ENCODE data around the gene LRRC75B.
"Not testable (repeated sequence)": the region's sequence is repeated elsewhere in the genome, so short reads cannot be mapped to it uniquely, and the experiment has no call there.

LRRC75B gene, protein sequence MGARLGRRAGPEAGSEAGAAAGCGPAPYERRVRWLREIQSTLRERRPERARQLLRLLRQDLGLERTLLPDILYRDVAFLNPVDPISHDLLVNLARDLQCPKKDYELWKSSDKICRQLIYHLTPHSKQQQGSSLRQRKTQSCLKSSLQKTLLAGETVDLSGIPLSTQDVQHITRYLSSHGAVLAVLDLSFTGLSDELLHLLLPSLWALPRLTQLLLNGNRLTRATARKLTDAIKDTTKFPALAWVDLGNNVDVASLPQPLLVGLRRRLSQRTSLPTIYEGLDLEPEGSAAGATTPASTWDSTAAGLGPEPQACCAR
- 0 to 0.83 (median 0.42) reads per million in 9 experiments for total RNA-seq

DNA sequence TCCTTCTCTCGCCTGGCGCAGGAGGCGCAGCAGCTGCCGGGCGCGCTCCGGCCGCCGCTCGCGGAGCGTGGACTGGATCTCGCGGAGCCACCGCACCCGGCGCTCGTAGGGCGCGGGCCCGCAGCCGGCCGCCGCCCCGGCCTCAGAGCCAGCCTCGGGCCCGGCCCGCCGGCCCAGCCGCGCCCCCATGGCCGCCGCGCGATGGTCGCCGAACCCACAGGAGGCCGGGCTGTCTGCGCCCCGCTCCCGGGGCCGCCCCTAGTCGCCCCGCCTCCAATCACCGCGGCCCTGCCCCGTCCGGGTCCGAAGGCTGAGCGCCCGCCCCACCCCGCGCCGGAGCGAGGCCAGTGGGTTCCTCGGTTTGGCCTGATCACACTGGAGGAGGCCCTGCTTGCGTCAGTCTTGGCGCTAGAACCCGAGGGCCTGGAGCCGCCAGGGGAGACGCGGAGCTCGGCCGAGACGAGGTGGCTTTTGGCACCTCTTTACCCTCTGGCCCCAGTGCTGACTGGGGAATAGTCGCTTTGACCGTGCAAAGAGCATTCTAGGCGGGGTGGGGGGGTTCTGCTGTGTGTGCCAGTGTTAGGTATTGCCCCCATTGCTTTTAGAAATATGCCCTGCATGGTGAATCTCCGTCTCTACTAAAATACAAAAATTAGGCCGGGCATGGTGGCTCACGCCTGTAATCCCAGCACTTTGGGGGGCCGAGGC lies at the start of gene LRRC75B:
Gene LRRC75B (minus strand): TSS at position 223 of the 708 bp plus-strand sequence. CDS start 34 bp downstream, at position 189.
- Mint-ChIP-seq H3K27me3 (peaks cover 0 to 5% of the 10 kb centered on the region in 2 donors), H3K4me3 (peak within 1 kb of the TSS; percentile 78 to 84), H3K9me3 (no peaks in the 10 kb centered on the region), H3K4me1 (ENCODE audit: low read depth in 2 of 2) (peaks cover 5% of the 10 kb centered on the region in 2 donors), H3K27ac (peak within 1 kb of the TSS in 1 of 2 donors; percentile 41), H3K36me3 (ENCODE audit: insufficient read depth) (no peaks in the 10 kb centered on the region)
- peak; percentile 79 for ATAC-seq (replicated peaks)
- DNase-seq, result peak; percentile 8 to 13 (median 13)

DNA sequence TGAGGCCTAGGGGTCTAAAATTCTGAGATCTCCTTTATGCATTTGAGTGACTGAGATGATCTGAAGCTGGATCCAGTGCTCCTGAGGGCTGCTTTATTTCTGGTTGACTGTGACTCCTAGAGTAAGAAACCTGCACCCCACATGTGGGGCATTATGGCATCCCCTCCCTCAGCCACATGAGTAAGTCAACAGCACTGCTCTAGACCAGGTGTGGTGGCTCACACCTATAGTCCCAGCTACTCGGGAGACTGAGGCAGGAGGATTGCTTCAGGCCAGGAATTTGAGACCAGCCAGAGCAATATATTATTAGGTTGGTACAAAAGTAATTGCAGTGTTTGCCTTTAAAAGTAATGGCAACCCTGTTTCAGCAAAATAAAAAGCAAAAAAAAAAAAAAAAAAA lies 49.4 kb upstream of the LRRC75B start:
- H3K4me1 Mint-ChIP-seq (ENCODE audit: low read depth in 2 of 2); ATAC-seq (replicated peaks); H3K27ac Mint-ChIP-seq; H3K27me3 Mint-ChIP-seq; H3K36me3 Mint-ChIP-seq (ENCODE audit: insufficient read depth); H3K4me3 Mint-ChIP-seq; DNase-seq; H3K9me3 Mint-ChIP-seq: not testable (repeated sequence)

DNA sequence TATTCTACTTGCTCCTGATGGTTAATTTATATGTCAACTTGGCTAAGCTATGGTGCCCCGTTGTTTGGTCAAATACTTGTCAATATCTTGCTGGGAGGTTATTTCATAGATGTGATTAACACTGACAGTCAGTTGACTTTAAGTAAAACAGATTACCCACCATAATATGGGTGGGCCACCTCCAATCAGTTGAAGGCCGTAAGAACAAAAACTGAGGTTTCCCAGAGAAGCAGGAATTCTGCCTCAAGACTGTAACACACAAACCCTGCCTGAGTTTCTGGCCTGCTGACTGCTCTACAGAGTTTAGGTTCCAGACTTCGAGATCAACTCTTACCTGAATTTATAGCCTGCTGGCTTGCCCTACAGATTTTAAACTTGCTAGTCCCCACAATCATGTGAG lies 43.6 kb upstream of the LRRC75B start:
- H3K4me3 Mint-ChIP-seq; H3K27ac Mint-ChIP-seq; ATAC-seq (replicated peaks); H3K27me3 Mint-ChIP-seq; H3K9me3 Mint-ChIP-seq; DNase-seq; H3K36me3 Mint-ChIP-seq (ENCODE audit: insufficient read depth): not testable (repeated sequence)
- peaks cover 17% of the 10 kb centered on the region in 2 donors for H3K4me1 Mint-ChIP-seq (ENCODE audit: low read depth in 2 of 2)

DNA sequence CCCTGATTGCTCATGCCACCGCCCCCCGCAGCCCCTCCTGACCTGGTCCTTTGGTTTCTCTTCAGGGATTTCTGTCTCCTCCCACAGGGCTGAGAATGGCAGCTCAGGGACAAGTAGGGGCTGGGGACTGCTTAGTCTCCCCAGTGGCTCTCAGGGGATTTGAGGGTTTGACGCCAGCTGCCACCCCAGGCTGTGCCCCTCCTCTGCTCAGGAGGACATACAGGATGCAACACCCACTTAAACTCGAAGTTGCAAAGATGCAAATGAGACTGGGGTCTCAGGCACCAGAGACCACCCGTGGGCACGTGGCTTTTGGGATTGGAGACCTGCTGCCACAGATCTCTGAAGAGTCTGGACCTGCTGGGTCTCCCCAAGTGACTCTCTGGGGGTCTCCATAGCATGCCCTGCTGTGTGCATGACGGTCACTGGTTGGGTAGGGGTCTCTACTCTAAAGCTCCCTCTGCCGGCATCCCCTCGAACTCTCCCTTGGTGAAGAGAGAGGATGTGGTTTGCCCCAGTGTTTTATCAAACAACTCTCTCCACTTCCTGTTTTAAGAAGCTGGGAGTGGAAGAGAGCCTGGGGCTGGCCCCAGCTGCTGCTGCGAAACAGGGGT lies 42.0 kb upstream of the LRRC75B start:
- H3K27ac Mint-ChIP-seq, result peak overlapping the region; percentile 80 to 83
- not testable (repeated sequence) for DNase-seq; H3K36me3 Mint-ChIP-seq (ENCODE audit: insufficient read depth)

DNA sequence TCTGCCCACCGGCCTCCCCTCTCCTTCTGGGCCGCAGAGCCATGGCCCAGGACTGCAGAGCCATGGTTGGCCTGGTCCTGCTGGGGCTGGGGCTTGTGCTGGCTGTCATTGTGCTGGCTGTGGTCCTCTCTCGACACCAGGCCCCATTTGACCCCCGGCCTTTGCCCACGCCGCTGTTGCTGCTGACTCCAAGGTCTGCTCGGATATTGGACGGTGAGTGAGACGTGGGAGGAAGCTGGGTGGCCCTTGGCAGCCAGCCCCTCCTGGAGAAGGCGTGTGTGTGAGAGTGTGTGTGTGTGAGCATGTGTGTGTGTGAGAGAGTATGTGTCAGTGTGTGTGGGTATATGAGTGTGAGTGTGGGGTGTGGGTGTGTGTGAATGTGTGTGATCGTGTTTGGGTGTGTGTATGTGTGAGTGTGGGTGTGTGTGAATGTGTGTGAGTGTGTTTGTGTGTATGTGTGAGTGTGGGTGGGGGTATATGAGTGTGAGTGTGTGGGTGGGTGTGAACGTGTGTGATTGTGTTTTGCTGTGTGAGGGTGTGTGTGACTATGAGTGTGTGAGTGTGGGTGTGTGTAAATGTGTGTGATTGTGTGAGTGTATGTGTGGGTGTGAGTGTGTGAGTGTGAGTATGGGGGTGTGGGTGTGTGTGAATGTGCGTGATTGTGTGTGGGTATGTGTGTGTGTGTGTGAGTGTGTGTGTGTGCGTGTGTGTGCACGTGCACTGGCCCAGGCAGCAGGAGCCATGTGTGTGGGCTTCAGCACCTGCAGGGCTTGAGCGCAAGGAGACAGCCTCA lies 40.6 kb upstream of the LRRC75B start:
- H3K36me3 Mint-ChIP-seq (ENCODE audit: insufficient read depth); H3K9me3 Mint-ChIP-seq: not testable (repeated sequence)
- H3K4me3 Mint-ChIP-seq, result peak overlapping the region in 1 of 2 donors; percentile 3

More for the DNA sequence above, 42.0 kb upstream of the LRRC75B start:
- peaks cover 17% of the 10 kb centered on the region in 2 donors for H3K4me1 Mint-ChIP-seq (ENCODE audit: low read depth in 2 of 2)
- ATAC-seq (replicated peaks); H3K9me3 Mint-ChIP-seq; H3K27me3 Mint-ChIP-seq: not testable (repeated sequence)
- peak overlapping the region in 1 of 2 donors; percentile 67 for H3K4me3 Mint-ChIP-seq

DNA sequence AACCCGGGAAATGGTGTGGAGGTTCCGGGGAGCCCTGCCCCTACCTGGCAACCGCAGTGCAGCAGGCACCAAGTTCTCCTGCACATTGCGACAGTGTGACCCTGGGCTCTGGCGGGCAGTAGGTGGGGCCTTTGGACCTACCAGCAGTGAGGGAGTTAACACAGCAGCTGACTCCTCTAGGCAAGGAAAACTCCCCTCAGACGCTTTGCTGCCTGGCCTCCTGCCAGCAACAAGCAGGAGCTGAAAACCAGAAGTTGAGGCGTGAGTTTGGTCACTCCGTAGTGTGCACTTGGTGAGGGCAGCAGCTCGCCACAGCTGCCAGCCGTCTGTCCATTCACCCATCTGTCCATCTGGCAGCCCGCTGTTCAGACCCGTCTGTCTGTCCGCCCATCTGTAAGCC lies 39.8 kb upstream of the LRRC75B start:
- not testable (repeated sequence) for H3K36me3 Mint-ChIP-seq (ENCODE audit: insufficient read depth); ATAC-seq (replicated peaks); H3K4me3 Mint-ChIP-seq; DNase-seq; H3K9me3 Mint-ChIP-seq; H3K27me3 Mint-ChIP-seq
- H3K4me1 Mint-ChIP-seq (ENCODE audit: low read depth in 2 of 2), result peaks cover 17% of the 10 kb centered on the region in 2 donors
- H3K27ac Mint-ChIP-seq, result peak overlapping the region in 1 of 2 donors; percentile 1

More for the DNA sequence above, 40.6 kb upstream of the LRRC75B start:
- not testable (repeated sequence) for DNase-seq; H3K27me3 Mint-ChIP-seq; ATAC-seq (replicated peaks)
- Mint-ChIP-seq H3K4me1 (ENCODE audit: low read depth in 2 of 2) (peaks cover 17% of the 10 kb centered on the region in 2 donors), H3K27ac (peak overlapping the region; percentile 1 to 65)

DNA sequence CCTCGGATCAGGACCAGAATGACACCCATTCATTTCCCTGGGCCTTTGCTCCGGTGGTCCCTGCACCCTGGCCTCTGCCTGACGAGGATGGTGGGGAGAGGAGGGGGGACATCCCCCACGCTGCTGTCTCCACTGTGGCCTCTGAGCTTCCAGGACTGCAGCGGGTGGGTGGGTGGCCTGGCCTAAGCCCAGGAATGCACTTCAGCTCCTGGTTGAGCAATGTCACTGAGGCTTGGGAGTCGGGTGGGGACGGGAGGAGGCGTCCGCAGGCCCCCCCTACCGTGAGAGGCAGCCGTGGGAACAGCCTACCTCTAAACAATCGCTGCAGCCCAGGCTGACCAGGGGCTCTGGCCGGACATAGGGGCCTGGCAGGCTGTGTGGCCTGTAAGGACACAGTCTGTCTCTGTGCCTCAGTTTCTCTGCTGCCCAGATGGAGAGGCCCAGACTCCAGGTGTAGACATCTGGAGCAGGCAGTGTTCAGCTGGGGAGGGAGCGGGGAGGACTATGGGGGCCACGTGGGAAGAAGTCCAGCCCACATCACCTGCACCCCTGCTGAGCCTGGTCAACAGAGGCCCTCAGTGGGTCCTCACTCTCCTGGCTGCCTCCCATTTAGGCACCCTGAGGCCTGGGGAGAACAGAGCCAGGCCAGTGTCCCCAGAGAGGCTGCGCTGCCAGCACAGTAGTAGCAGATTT lies 38.7 kb upstream of the LRRC75B start:
- not testable (repeated sequence) for DNase-seq; H3K4me3 Mint-ChIP-seq; H3K9me3 Mint-ChIP-seq; H3K27me3 Mint-ChIP-seq; H3K36me3 Mint-ChIP-seq (ENCODE audit: insufficient read depth); ATAC-seq (replicated peaks); H3K27ac Mint-ChIP-seq
- peaks cover 17% of the 10 kb centered on the region in 2 donors for H3K4me1 Mint-ChIP-seq (ENCODE audit: low read depth in 2 of 2)

DNA sequence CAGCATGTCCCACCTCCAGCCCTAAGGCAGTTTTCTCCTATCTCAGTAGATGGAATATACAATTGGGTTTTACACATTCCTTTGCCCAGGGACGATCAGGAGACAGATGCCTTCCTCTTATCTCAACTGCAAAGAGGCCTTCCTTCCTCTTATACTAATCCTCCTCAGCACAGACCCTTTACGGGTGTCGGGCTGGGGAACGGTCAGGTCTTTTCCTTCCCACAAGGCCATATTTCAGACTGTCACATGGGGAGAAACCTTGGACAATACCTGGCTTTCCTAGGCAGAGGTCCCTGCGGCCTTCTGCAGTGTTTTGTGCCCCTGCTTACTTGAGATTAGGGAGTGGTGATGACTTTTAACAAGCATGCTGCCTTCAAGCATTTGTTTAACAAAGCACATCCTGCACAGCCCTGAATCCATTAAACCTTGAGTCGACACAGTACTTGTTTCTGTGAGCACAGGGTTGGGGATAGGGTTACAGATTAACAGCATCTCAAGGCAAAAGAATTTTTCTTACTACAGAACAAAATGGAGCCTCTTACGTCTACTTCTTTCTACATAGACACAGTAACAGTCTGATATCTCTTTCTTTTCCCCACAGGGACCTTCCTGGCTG lies 38.0 kb upstream of the LRRC75B start:
- H3K9me3 Mint-ChIP-seq; DNase-seq; H3K27me3 Mint-ChIP-seq; H3K36me3 Mint-ChIP-seq (ENCODE audit: insufficient read depth); ATAC-seq (replicated peaks); H3K4me3 Mint-ChIP-seq: not testable (repeated sequence)
- H3K4me1 Mint-ChIP-seq (ENCODE audit: low read depth in 2 of 2), result peaks cover 16 to 17% of the 10 kb centered on the region in 2 donors
- H3K27ac Mint-ChIP-seq, result peak overlapping the region in 1 of 2 donors; percentile 49

DNA sequence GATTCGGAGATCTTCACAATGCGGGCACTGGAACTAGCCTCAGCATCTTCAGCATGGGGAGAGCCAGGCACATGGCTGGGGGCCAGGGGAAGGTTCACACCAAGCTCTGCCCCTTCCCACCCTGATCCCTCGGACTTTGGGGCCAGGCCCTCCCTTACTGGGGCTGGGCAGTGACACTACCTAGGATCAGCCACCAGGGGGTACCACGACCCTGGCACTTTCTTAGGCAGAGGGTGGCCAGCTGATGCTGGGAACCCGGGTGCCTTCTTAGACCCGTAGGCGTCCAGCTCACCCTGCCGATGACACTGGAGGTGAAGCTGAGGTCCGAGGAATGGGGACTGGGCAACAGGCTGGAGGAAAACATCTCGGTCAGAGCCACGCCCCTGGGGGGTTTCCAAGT lies 36.2 kb upstream of the LRRC75B start:
- H3K27ac Mint-ChIP-seq; H3K4me3 Mint-ChIP-seq; ATAC-seq (replicated peaks); H3K36me3 Mint-ChIP-seq (ENCODE audit: insufficient read depth); H3K4me1 Mint-ChIP-seq (ENCODE audit: low read depth in 2 of 2); H3K27me3 Mint-ChIP-seq; DNase-seq; H3K9me3 Mint-ChIP-seq: not testable (repeated sequence)

DNA sequence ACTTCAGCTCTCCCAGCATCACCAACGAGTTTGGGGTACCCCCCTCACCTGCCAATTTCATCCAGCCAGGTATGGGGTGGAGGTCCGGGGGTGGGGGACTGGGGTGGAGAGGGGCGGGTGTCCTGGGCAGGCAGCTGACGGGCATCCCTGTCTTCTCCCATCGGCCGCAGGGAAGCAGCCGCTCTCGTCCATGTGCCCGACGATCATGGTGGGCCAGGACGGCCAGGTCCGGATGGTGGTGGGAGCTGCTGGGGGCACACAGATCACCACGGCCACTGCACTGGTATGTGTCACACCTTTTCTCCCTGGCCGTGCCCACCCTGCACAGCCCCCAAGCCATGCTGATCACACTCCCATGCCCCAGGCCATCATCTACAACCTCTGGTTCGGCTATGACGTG lies 35.0 kb upstream of the LRRC75B start:
- H3K4me1 Mint-ChIP-seq (ENCODE audit: low read depth in 2 of 2); H3K27ac Mint-ChIP-seq: not testable (repeated sequence)

DNA sequence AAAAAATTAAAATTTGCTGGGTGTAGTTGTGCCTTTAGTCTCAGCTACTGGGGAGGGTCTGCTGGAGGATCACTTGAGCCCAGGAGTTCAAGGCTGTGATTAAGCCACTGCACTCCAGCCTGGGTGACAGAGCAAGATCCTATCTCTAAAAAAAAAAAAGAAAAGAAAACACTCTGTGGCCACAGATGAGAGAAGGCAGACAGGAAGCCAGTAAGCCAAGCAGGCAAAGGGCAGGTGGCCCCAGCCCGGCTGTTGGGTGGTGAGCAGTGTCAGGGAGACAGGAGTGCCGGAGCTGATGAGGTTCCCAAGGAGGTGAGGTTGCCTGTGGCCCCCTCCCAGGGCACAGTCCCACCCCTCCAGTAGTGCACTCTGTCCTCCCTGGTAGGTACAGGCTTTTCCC lies 29.7 kb upstream of the LRRC75B start:
- not testable (repeated sequence) for H3K4me3 Mint-ChIP-seq; H3K27me3 Mint-ChIP-seq; DNase-seq; H3K4me1 Mint-ChIP-seq (ENCODE audit: low read depth in 2 of 2); H3K36me3 Mint-ChIP-seq (ENCODE audit: insufficient read depth); ATAC-seq (replicated peaks); H3K9me3 Mint-ChIP-seq
- peak overlapping the region in 1 of 2 donors; percentile 65 for H3K27ac Mint-ChIP-seq

More for the DNA sequence above, 35.0 kb upstream of the LRRC75B start:
- H3K27me3 Mint-ChIP-seq; H3K36me3 Mint-ChIP-seq (ENCODE audit: insufficient read depth); H3K9me3 Mint-ChIP-seq; DNase-seq; H3K4me3 Mint-ChIP-seq; ATAC-seq (replicated peaks): not testable (repeated sequence)

DNA sequence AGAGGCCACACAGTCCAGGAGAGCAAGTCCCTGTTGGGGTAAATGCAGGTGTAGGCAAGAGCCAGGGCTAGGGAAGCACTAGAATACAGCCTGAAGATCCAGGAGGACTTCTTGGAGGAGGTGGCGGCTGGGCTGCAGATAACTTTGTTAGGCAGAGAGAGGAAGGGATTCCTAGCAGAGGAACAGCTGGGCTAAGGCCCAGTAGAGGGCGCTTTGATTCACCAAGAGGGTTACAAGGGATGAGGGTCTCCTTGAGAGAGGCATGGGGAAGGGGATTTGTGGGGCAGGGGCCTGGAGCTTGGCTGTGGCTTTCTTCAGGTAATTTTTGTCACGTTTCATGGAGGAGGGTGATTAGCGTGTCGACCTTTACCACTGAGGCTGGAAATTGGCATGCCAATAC lies 28.4 kb upstream of the LRRC75B start:
- not testable (repeated sequence) for H3K36me3 Mint-ChIP-seq (ENCODE audit: insufficient read depth); H3K4me3 Mint-ChIP-seq; ATAC-seq (replicated peaks); H3K27me3 Mint-ChIP-seq; H3K9me3 Mint-ChIP-seq; DNase-seq; H3K4me1 Mint-ChIP-seq (ENCODE audit: low read depth in 2 of 2)
- peak overlapping the region in 1 of 2 donors; percentile 69 for H3K27ac Mint-ChIP-seq

All from effector memory CD8-positive, alpha-beta T cell (primary cell).